ENCODE data around the gene SRPK1. TPM values are rescaled to one million over a fixed set of nuclear protein-coding genes. Genes with fewer than 3 reads are reported as not detected.
"Not testable (repeated sequence)": the region's sequence is repeated elsewhere in the genome, so short reads cannot be mapped to it uniquely, and the experiment has no call there.

Gene SRPK1
- total RNA-seq, 1 experiment from 2014 or later = 138 TPM

DNA sequence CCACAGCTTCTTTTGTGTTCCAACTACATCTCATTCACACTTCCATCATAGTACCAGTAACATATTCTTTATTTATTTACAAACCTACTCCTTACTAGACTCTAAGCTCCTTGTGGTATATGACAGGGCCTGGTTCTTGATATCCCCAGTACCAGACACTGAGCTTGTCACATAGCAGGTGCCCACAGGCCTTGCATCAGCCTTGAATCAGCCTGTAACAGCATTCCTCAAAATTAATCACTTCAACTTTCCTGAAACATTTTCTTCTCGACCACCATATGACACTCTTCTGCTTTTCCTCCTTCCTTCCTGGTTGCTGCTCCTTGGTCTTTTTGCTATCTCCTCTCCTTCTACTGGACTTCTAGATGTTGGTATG, 24.7 kb upstream of the SRPK1 start:
- Mint-ChIP-seq H3K27ac (ENCODE audit: unreplicated experiment) (no peak overlapping the region), H3K27me3 (ENCODE audit: unreplicated experiment) (no peaks in the 10 kb centered on the region), H3K36me3 (ENCODE audit: insufficient read depth, unreplicated experiment) (no peaks in the 10 kb centered on the region), H3K4me3 (ENCODE audit: low read depth, unreplicated experiment) (no peak overlapping the region), H3K9me3 (ENCODE audit: low read depth, unreplicated experiment) (peaks cover 2% of the 10 kb centered on the region), H3K4me1 (ENCODE audit: low read depth, unreplicated experiment) (no peaks in the 10 kb centered on the region)
- CTCF ChIA-PET = no interaction called here
- DNase-seq = no peak
- TF ChIP-seq, protein P1, sequence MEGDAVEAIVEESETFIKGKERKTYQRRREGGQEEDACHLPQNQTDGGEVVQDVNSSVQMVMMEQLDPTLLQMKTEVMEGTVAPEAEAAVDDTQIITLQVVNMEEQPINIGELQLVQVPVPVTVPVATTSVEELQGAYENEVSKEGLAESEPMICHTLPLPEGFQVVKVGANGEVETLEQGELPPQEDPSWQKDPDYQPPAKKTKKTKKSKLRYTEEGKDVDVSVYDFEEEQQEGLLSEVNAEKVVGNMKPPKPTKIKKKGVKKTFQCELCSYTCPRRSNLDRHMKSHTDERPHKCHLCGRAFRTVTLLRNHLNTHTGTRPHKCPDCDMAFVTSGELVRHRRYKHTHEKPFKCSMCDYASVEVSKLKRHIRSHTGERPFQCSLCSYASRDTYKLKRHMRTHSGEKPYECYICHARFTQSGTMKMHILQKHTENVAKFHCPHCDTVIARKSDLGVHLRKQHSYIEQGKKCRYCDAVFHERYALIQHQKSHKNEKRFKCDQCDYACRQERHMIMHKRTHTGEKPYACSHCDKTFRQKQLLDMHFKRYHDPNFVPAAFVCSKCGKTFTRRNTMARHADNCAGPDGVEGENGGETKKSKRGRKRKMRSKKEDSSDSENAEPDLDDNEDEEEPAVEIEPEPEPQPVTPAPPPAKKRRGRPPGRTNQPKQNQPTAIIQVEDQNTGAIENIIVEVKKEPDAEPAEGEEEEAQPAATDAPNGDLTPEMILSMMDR (IDR thresholded peaks at IDR 0.05; ENCODE audit: unreplicated experiment) = no peak
- BruUV-seq (replicated peaks) = no TSS peak
- intact Hi-C loops (cut with micrococcal nuclease; ENCODE audit: unreplicated experiment) = loop anchor here (10.0 kb wide), 1 partner anchor 191 kb away; no protein-coding TSS in a partner anchor

DNA sequence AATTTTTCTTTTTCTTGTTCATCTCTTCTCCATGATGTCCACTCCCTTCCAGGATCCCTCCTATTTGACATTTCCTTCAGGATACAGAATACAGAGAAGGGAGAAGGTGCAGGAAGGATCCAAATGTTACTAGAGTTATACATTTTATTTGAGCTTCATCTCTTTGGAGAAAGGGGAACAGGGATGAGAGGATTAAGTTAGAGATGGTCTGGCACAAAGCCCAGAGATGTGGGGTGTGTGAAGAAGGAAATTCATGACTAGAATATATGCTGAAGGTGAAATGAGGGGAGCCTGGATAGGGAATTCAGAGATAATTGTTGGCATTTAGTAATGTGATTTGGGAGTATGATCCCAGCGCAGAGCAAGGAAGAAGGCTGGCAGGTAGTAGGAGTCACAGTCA, 22.5 kb upstream of the SRPK1 start:
- Mint-ChIP-seq H3K27me3 (ENCODE audit: unreplicated experiment) (no peaks in the 10 kb centered on the region), H3K36me3 (ENCODE audit: insufficient read depth, unreplicated experiment) (no peaks in the 10 kb centered on the region), H3K4me1 (ENCODE audit: low read depth, unreplicated experiment) (no peaks in the 10 kb centered on the region), H3K4me3 (ENCODE audit: low read depth, unreplicated experiment) (no peak overlapping the region), H3K9me3 (ENCODE audit: low read depth, unreplicated experiment) (peaks cover 7% of the 10 kb centered on the region), H3K27ac (ENCODE audit: unreplicated experiment) (no peak overlapping the region)
- TF ChIP-seq, protein P1 (IDR thresholded peaks at IDR 0.05; ENCODE audit: unreplicated experiment) = no peak
- CTCF ChIA-PET = no interaction called here
- BruUV-seq (replicated peaks) = no TSS peak
- intact Hi-C loops (cut with micrococcal nuclease; ENCODE audit: unreplicated experiment) = loop anchor here (10.0 kb wide), 1 partner anchor 189 kb away; no protein-coding TSS in a partner anchor
- no peak for DNase-seq

DNA sequence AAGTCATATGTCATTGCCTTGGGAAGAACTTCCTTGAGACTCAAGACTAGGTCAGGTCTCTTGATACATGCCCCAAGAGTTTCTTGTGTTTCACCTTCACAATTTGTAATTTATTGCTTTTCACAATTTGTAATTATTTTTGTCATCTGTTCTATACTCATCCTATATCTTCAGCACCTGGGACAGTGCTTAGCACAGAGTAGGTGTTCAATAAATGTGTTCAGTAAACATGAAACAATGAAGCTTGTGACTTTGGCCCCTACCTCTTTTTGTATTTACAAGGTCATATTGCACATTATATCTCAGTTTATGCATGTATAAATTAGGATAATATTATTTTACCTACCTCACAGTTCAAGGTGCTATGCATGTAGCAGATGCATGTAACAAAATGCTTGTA, 21.5 kb upstream of the SRPK1 start:
- Mint-ChIP-seq H3K27ac (ENCODE audit: unreplicated experiment) (no peak overlapping the region), H3K4me1 (ENCODE audit: low read depth, unreplicated experiment) (no peaks in the 10 kb centered on the region), H3K4me3 (ENCODE audit: low read depth, unreplicated experiment) (no peak overlapping the region), H3K9me3 (ENCODE audit: low read depth, unreplicated experiment) (peaks cover 7% of the 10 kb centered on the region), H3K36me3 (ENCODE audit: insufficient read depth, unreplicated experiment) (no peaks in the 10 kb centered on the region), H3K27me3 (ENCODE audit: unreplicated experiment) (no peaks in the 10 kb centered on the region)
- TF ChIP-seq, protein P1 (IDR thresholded peaks at IDR 0.05; ENCODE audit: unreplicated experiment) = no peak
- CTCF ChIA-PET = interaction anchor here (0.9 kb wide), 1 partner anchor 1030 kb away, joined by 3 read pairs; no protein-coding TSS in a partner anchor
- BruUV-seq (replicated peaks) = no TSS peak
- no peak for DNase-seq
- intact Hi-C loops (cut with micrococcal nuclease; ENCODE audit: unreplicated experiment) = loop anchor here (10.0 kb wide), 1 partner anchor 188 kb away; no protein-coding TSS in a partner anchor

DNA sequence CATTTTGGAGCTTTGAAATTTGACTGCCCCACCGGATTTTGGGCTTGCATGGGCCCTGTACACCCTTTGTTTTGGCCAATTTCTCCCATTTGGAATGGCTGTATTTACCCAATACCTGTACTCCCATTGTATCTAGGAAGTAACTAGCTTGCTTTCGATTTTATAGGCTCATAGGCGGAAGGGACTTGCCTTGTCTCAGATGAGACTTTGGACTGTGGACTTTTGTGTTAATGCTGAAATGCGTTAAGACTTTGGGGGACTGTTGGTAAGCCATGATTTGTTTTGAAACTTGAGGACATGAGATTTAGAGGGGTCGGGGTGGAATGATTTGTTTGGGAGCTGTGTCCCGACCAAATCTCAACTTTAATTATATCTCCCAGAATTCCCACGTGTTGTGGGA, 20.3 kb upstream of the SRPK1 start:
- H3K27ac Mint-ChIP-seq (ENCODE audit: unreplicated experiment); BruUV-seq (replicated peaks): not testable (repeated sequence)
- intact Hi-C loops (cut with micrococcal nuclease; ENCODE audit: unreplicated experiment) = loop anchor here (10.0 kb wide), 1 partner anchor 186 kb away; no protein-coding TSS in a partner anchor

DNA sequence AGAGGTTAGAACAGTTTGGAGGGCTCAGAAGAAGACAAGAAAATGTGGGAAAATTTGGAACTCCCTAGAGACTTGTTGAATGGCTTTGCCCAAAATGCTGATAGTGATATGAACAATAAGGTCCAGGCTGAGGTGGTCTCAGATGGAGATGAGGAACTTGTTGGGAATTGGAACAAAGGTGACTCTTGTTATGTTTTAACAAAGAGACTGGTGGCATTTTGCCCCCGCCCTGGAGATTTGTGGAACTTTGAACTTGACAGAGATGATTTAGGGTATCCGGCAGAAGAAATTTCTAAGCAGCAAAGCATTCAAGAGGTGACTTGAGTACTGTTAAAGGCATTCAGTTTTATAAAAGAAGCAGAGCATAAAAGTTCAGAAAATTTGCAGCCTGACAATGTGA, 19.1 kb upstream of the SRPK1 start:
- H3K36me3 Mint-ChIP-seq (ENCODE audit: insufficient read depth, unreplicated experiment); BruUV-seq (replicated peaks); H3K27me3 Mint-ChIP-seq (ENCODE audit: unreplicated experiment); CTCF ChIA-PET; H3K27ac Mint-ChIP-seq (ENCODE audit: unreplicated experiment); H3K9me3 Mint-ChIP-seq (ENCODE audit: low read depth, unreplicated experiment); DNase-seq; H3K4me3 Mint-ChIP-seq (ENCODE audit: low read depth, unreplicated experiment); H3K4me1 Mint-ChIP-seq (ENCODE audit: low read depth, unreplicated experiment): not testable (repeated sequence)
- intact Hi-C loops (cut with micrococcal nuclease; ENCODE audit: unreplicated experiment) = loop anchor here (10.0 kb wide), 1 partner anchor 185 kb away; no protein-coding TSS in a partner anchor

More for the DNA sequence above, 20.3 kb upstream of the SRPK1 start:
- H3K9me3 Mint-ChIP-seq (ENCODE audit: low read depth, unreplicated experiment); DNase-seq; H3K4me1 Mint-ChIP-seq (ENCODE audit: low read depth, unreplicated experiment); H3K27me3 Mint-ChIP-seq (ENCODE audit: unreplicated experiment); H3K36me3 Mint-ChIP-seq (ENCODE audit: insufficient read depth, unreplicated experiment); H3K4me3 Mint-ChIP-seq (ENCODE audit: low read depth, unreplicated experiment): not testable (repeated sequence)
- CTCF ChIA-PET = interaction anchor here (0.6 kb wide), 1 partner anchor 245 kb away, joined by 3 read pairs; no protein-coding TSS in a partner anchor

DNA sequence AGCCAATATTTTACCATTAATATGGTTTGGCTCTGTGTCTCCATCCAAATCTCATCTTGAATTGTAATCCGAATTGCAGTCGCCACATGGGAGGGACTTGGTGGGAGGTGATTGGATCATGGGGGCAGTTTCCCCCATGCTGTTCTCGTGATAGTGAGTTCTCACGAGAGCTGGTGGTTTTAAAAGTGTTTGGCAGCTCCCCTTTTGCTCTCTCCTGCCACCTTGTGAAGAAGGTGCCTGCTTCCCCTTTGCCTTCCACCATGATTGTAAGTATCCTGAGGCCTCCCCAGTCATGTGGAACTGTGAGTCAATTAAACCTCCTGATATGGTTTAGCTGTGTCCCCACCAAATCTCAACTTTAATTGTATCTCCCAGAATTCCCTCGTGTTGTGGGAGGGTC, 18.4 kb upstream of the SRPK1 start:
- H3K36me3 Mint-ChIP-seq (ENCODE audit: insufficient read depth, unreplicated experiment); H3K27me3 Mint-ChIP-seq (ENCODE audit: unreplicated experiment); H3K4me1 Mint-ChIP-seq (ENCODE audit: low read depth, unreplicated experiment); CTCF ChIA-PET; BruUV-seq (replicated peaks); H3K4me3 Mint-ChIP-seq (ENCODE audit: low read depth, unreplicated experiment); H3K27ac Mint-ChIP-seq (ENCODE audit: unreplicated experiment); H3K9me3 Mint-ChIP-seq (ENCODE audit: low read depth, unreplicated experiment); DNase-seq; intact Hi-C loops (cut with micrococcal nuclease; ENCODE audit: unreplicated experiment): not testable (repeated sequence)
